GM18951 (cell line): Measurements from ENCODE around the gene PRDM13.

Experiments
- POLR2A ChIP-seq: IDR thresholded peaks from 4 replicates; pipeline ENCODE4 v1.6.1; 2011; ENCODE audit warnings: mild to moderate bottlenecking; ENCODE audit not compliant: insufficient read length, insufficient read depth; ENCODE audit errors: extremely low read depth
- in situ Hi-C: fragments of 300-500 bp; cut with MboI; formaldehyde crosslinking; loops from one replicate; pipeline ENCODE4 v1.12.0; 2022; ENCODE audit warnings: low sequenced_read_pairs, mixed read lengths, inconsistent platforms; ENCODE audit not compliant: unreplicated experiment

PRDM13 gene

GRCh38 chr6:99606656-99607415 lies at the start of gene PRDM13:
PRDM13 (plus strand) TSS chr6:99606833; CDS start chr6:99607035, 202 bp downstream.
- in situ Hi-C loops, result no loop called here
- TF ChIP-seq POLR2A, result no peak

- TF ChIP-seq POLR2A, result no peak
- in situ Hi-C loops, result no loop called here
These were observed 47.6 kb upstream of the PRDM13 start for GRCh38 chr6:99559057-99559456.

- no peak for TF ChIP-seq POLR2A
- in situ Hi-C loops, result no loop called here
These were observed 46.0 kb upstream of the PRDM13 start for GRCh38 chr6:99560668-99561067.

- in situ Hi-C loops, result no loop called here
- TF ChIP-seq POLR2A, result no peak
These were observed 43.4 kb upstream of the PRDM13 start for GRCh38 chr6:99563056-99563723.

- in situ Hi-C loops, result no loop called here
- TF ChIP-seq POLR2A, result peak; percentile 88
These were observed 38.3 kb upstream of the PRDM13 start, which contains the start of gene CCNC for GRCh38 chr6:99568103-99568933. CCNC (minus strand) TSS chr6:99568660; CDS start chr6:99568527, 133 bp downstream.

- in situ Hi-C loops, result no loop called here
- TF ChIP-seq POLR2A, result no peak
These were observed 32.5 kb upstream of the PRDM13 start for GRCh38 chr6:99573980-99574617.

GRCh38 chr6:99575544-99576227 lies 30.9 kb upstream of the PRDM13 start:
- TF ChIP-seq POLR2A, result no peak
- in situ Hi-C loops, result loop anchor here (25.0 kb wide), 1 partner anchor 887 kb away; the partner anchor contains the start of gene SIM1

GRCh38 chr6:99579781-99580180 lies 26.9 kb upstream of the PRDM13 start:
- no peak for TF ChIP-seq POLR2A
- in situ Hi-C loops, result loop anchor here (10.0 to 25.0 kb wide), 2 partner anchors 165 to 883 kb away; partner anchors contain the start of gene SIM1

GRCh38 chr6:99587792-99588191 lies 18.8 kb upstream of the PRDM13 start:
- no peak for TF ChIP-seq POLR2A
- in situ Hi-C loops, result loop anchor here (10.0 to 25.0 kb wide), 2 partner anchors 157 to 875 kb away; partner anchors contain the start of gene SIM1

- no peak for TF ChIP-seq POLR2A
- in situ Hi-C loops, result loop anchor here (10.0 to 25.0 kb wide), 2 partner anchors 156 to 874 kb away; partner anchors contain the start of gene SIM1
These were observed 17.9 kb upstream of the PRDM13 start for GRCh38 chr6:99588618-99589289.

- in situ Hi-C loops, result loop anchor here (10.0 to 25.0 kb wide), 2 partner anchors 156 to 873 kb away; partner anchors contain the start of gene SIM1
- no peak for TF ChIP-seq POLR2A
These were observed 17.4 kb upstream of the PRDM13 start for GRCh38 chr6:99589290-99589672.
